ENCODE results near the gene SCAI.
"Not testable (repeated sequence)": the region's sequence is repeated elsewhere in the genome, so short reads cannot be mapped to it uniquely, and the experiment has no call there.

Gene SCAI

GRCh38 chr9:125172031-125172755 is 28.9 kb upstream of the SCAI start:
- Histone ChIP-seq H3K36me3 (ENCODE audit: control insufficient read depth, low read depth, low read length) (peaks cover 10% of the 10 kb centered on the region), H3K4me1 (ENCODE audit: control insufficient read depth, low read depth, low read length) (no peaks in the 10 kb centered on the region), H3K4me3 (ENCODE audit: low read length) (no peak overlapping the region), H3K27ac (ENCODE audit: low read length) (no peak overlapping the region), H3K27me3 (ENCODE audit: control insufficient read depth, insufficient read depth, low read length) (no peaks in the 10 kb centered on the region), H3K9me3 (ENCODE audit: control insufficient read depth, low read depth, low read length) (no peaks in the 10 kb centered on the region), H3K9ac (ENCODE audit: low read length) (no peak overlapping the region)

- H3K4me1 ChIP-seq (ENCODE audit: control insufficient read depth, low read depth, low read length): no peaks in the 10 kb centered on the region
- peaks cover 10% of the 10 kb centered on the region for H3K36me3 ChIP-seq (ENCODE audit: control insufficient read depth, low read depth, low read length)
- H3K27me3 ChIP-seq (ENCODE audit: control insufficient read depth, insufficient read depth, low read length): no peaks in the 10 kb centered on the region
- no peak overlapping the region for H3K4me3 ChIP-seq (ENCODE audit: low read length)
- no peaks in the 10 kb centered on the region for H3K9me3 ChIP-seq (ENCODE audit: control insufficient read depth, low read depth, low read length)
- no peak overlapping the region for H3K27ac ChIP-seq (ENCODE audit: low read length)
- no peak overlapping the region for H3K9ac ChIP-seq (ENCODE audit: low read length)
These were observed 26.6 kb upstream of the SCAI start for GRCh38 chr9:125169895-125170294.

- Histone ChIP-seq H3K36me3 (ENCODE audit: control insufficient read depth, low read depth, low read length) (peaks cover 10% of the 10 kb centered on the region), H3K9ac (ENCODE audit: low read length) (no peak overlapping the region), H3K4me1 (ENCODE audit: control insufficient read depth, low read depth, low read length) (no peaks in the 10 kb centered on the region), H3K27ac (ENCODE audit: low read length) (no peak overlapping the region), H3K9me3 (ENCODE audit: control insufficient read depth, low read depth, low read length) (no peaks in the 10 kb centered on the region), H3K27me3 (ENCODE audit: control insufficient read depth, insufficient read depth, low read length) (no peaks in the 10 kb centered on the region), H3K4me3 (ENCODE audit: low read length) (no peak overlapping the region)
These were observed 23.4 kb upstream of the SCAI start for GRCh38 chr9:125166762-125167161.

DNA sequence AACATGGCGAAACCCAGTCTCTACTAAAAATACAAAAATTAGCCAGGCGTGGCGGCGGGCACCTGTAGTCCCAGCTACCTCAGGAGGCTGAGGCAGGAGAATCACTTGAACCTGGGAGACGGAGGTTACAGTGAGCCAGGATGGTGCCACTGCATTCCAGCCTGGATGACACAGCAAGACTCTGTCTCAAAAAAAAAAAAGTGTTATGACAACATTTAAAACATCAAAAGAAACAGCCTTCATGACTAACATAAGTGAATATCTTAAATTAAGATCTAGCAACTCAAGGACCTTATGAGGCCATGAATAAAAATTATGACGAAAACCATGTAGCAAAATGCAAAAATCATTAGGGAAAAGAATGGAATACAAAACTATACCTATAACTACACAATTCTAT is 19.6 kb upstream of the SCAI start:
- not testable (repeated sequence) for H3K9me3 ChIP-seq (ENCODE audit: control insufficient read depth, low read depth, low read length); H3K4me3 ChIP-seq (ENCODE audit: low read length); H3K4me1 ChIP-seq (ENCODE audit: control insufficient read depth, low read depth, low read length); H3K9ac ChIP-seq (ENCODE audit: low read length); H3K27ac ChIP-seq (ENCODE audit: low read length); H3K36me3 ChIP-seq (ENCODE audit: control insufficient read depth, low read depth, low read length); H3K27me3 ChIP-seq (ENCODE audit: control insufficient read depth, insufficient read depth, low read length)

- Histone ChIP-seq H3K27me3 (ENCODE audit: control insufficient read depth, insufficient read depth, low read length) (no peaks in the 10 kb centered on the region), H3K4me3 (ENCODE audit: low read length) (no peak overlapping the region), H3K4me1 (ENCODE audit: control insufficient read depth, low read depth, low read length) (no peaks in the 10 kb centered on the region), H3K27ac (ENCODE audit: low read length) (no peak overlapping the region), H3K9ac (ENCODE audit: low read length) (no peak overlapping the region), H3K9me3 (ENCODE audit: control insufficient read depth, low read depth, low read length) (no peaks in the 10 kb centered on the region), H3K36me3 (ENCODE audit: control insufficient read depth, low read depth, low read length) (no peaks in the 10 kb centered on the region)
These were observed 18.1 kb upstream of the SCAI start for GRCh38 chr9:125161284-125161918.

- H3K27ac ChIP-seq (ENCODE audit: low read length): no peak overlapping the region
- no peaks in the 10 kb centered on the region for H3K36me3 ChIP-seq (ENCODE audit: control insufficient read depth, low read depth, low read length)
- no peaks in the 10 kb centered on the region for H3K4me1 ChIP-seq (ENCODE audit: control insufficient read depth, low read depth, low read length)
- H3K9me3 ChIP-seq (ENCODE audit: control insufficient read depth, low read depth, low read length): no peaks in the 10 kb centered on the region
- H3K4me3 ChIP-seq (ENCODE audit: low read length): no peak overlapping the region
- H3K9ac ChIP-seq (ENCODE audit: low read length): no peak overlapping the region
- no peaks in the 10 kb centered on the region for H3K27me3 ChIP-seq (ENCODE audit: control insufficient read depth, insufficient read depth, low read length)
These were observed 17.4 kb upstream of the SCAI start for GRCh38 chr9:125160750-125161149.

DNA sequence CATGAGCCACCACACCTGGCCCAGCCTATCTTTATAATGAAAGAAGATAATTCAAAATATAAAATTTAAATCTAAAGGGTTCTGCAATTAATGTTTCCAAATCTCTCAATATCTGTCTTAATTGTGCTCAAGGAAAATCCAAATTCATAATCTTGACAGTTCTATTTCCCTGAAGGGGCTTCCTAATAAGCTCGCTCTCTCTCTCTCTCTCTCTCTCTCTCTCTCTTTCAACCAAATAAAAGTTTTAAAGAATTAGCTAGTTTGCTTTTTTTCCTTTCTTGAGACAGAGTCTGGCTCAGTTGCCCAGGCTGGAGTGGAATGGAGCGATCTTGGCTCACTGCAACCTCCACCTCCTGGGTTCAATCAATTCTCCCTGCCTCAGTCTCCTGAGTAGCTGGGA is 13.2 kb upstream of the SCAI start:
- Histone ChIP-seq H3K36me3 (ENCODE audit: control insufficient read depth, low read depth, low read length) (peaks cover 21% of the 10 kb centered on the region), H3K9me3 (ENCODE audit: control insufficient read depth, low read depth, low read length) (no peaks in the 10 kb centered on the region), H3K27me3 (ENCODE audit: control insufficient read depth, insufficient read depth, low read length) (no peaks in the 10 kb centered on the region), H3K4me3 (ENCODE audit: low read length) (no peak overlapping the region), H3K27ac (ENCODE audit: low read length) (no peak overlapping the region), H3K9ac (ENCODE audit: low read length) (no peak overlapping the region), H3K4me1 (ENCODE audit: control insufficient read depth, low read depth, low read length) (no peaks in the 10 kb centered on the region)

DNA sequence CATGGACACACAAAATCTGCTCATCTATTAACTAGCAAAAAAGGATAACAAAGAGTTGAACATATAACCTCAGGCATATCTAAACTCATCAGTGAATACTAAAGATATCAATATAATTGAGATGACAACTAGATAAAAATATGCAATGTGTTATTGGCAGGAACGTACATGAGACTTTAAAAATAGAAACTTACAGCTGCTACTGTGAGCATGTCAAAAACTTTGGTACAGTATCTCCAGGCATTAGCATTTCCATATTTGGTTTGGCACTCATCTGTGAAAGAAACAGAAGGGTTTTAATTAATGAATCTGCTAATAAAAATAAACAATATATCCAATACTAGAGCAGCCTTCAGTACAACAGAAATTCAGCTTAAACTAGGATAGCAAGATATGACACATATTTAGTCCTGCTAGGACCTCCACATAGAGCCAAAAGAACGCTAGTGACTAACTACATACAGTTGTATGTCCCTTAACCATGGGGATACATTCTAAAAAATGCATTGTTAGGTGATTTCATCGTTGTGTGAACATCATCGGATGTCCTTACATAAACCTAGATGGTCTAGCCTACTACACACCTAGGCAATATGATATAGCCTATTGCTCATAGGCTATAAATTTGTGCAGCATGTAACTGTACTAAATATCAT is 10.5 kb upstream of the SCAI start:
- H3K27ac ChIP-seq (ENCODE audit: low read length): no peak overlapping the region

GRCh38 chr9:125151730-125152129 is 8.4 kb upstream of the SCAI start:
- Histone ChIP-seq H3K9ac (ENCODE audit: low read length) (no peak overlapping the region), H3K4me3 (ENCODE audit: low read length) (no peak overlapping the region), H3K9me3 (ENCODE audit: control insufficient read depth, low read depth, low read length) (no peaks in the 10 kb centered on the region), H3K36me3 (ENCODE audit: control insufficient read depth, low read depth, low read length) (peaks cover 41% of the 10 kb centered on the region), H3K27me3 (ENCODE audit: control insufficient read depth, insufficient read depth, low read length) (no peaks in the 10 kb centered on the region), H3K27ac (ENCODE audit: low read length) (no peak overlapping the region), H3K4me1 (ENCODE audit: control insufficient read depth, low read depth, low read length) (no peaks in the 10 kb centered on the region)

More for the DNA sequence above, 10.5 kb upstream of the SCAI start:
- H3K4me1 ChIP-seq (ENCODE audit: control insufficient read depth, low read depth, low read length): no peaks in the 10 kb centered on the region
- H3K9me3 ChIP-seq (ENCODE audit: control insufficient read depth, low read depth, low read length): no peaks in the 10 kb centered on the region
- no peaks in the 10 kb centered on the region for H3K27me3 ChIP-seq (ENCODE audit: control insufficient read depth, insufficient read depth, low read length)
- H3K4me3 ChIP-seq (ENCODE audit: low read length): no peak overlapping the region
- peaks cover 41% of the 10 kb centered on the region for H3K36me3 ChIP-seq (ENCODE audit: control insufficient read depth, low read depth, low read length)
- no peak overlapping the region for H3K9ac ChIP-seq (ENCODE audit: low read length)

DNA sequence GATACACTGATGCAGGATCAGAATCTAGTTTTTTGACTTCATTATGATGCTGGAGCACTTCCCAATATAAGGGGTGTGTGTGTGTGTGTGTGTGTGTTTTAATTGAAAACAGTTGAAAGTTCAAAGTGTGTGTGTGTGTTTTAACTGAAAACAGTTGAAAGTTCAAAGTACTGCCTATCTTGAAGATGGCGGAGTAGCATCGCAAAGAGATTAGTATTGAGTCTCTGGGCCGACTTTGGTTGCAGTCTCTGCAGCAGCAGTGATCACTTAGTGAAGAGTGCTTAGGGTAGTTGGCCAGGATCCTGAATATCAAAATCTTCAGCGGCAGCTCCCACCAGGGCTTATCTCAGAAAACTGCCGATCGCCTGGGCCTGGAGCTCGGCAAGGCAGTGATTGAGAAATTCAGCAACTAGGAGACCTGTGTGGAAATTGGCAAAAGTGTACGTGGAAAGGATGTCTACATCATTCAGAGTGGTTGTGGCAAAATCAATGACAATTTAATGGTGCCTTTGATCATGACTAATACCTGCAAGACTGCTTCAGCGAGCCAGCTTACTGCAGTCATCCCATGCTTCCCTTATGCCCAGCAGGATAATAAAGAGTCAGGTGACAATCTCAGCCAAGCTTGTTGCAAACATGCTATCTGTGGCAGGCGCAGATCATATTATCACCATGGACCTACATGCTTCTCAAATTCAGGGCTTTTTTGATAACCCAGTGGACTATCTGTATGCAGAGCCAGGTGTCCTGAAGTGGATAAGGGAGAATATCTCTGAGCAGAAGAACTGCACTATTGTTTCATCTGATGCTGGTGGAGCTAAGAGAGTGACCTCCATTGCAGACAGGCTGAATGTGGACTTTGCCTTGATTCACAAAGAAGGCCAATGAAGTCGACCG is 7.3 kb upstream of the SCAI start:
- no peaks in the 10 kb centered on the region for H3K9me3 ChIP-seq (ENCODE audit: control insufficient read depth, low read depth, low read length)
- H3K27me3 ChIP-seq (ENCODE audit: control insufficient read depth, insufficient read depth, low read length): no peaks in the 10 kb centered on the region
- no peaks in the 10 kb centered on the region for H3K4me1 ChIP-seq (ENCODE audit: control insufficient read depth, low read depth, low read length)
- H3K27ac ChIP-seq (ENCODE audit: low read length): no peak overlapping the region
- H3K9ac ChIP-seq (ENCODE audit: low read length): no peak overlapping the region
- peaks cover 41% of the 10 kb centered on the region for H3K36me3 ChIP-seq (ENCODE audit: control insufficient read depth, low read depth, low read length)
- H3K4me3 ChIP-seq (ENCODE audit: low read length): no peak overlapping the region

DNA sequence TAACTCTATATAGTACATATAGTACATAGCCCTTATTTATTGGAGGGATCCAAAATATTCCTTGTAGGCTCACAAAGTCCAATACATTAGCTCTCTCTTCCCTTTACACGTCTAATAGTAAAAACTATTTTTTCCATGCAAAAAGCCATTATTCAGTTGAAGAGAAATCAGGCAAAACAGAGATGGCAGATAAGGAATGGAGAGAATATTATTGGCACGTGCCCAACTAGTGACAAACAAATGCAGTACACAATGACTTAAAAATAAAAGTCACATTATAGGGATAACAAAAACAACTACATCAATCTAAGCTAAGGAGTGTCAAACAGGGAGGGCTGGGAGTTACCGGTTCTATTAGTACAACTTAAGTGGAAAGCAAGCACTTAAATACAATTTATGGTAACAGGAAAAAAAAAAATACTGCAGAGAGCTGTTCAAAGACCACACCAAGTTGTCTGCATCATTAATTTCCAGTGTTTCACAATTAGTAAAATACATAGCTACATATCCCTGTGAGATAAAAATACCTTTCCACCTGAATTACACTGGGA is 4.1 kb upstream of the SCAI start:
- Histone ChIP-seq H3K4me1 (ENCODE audit: control insufficient read depth, low read depth, low read length) (peaks cover 4% of the 10 kb centered on the region), H3K27me3 (ENCODE audit: control insufficient read depth, insufficient read depth, low read length) (no peaks in the 10 kb centered on the region), H3K27ac (ENCODE audit: low read length) (no peak overlapping the region), H3K4me3 (ENCODE audit: low read length) (no peak overlapping the region), H3K9me3 (ENCODE audit: control insufficient read depth, low read depth, low read length) (no peaks in the 10 kb centered on the region), H3K36me3 (ENCODE audit: control insufficient read depth, low read depth, low read length) (peaks cover 22% of the 10 kb centered on the region), H3K9ac (ENCODE audit: low read length) (no peak overlapping the region)

Measured in iPS-18a (cell line).